HG03342 (cell line): ENCODE data around the gene PHTF1.
"Not testable (repeated sequence)": the region's sequence is repeated elsewhere in the genome, so short reads cannot be mapped to it uniquely, and the experiment has no call there.

ENCODE experiments used
- ATAC-seq: cut with Tn5 transposase; IDR thresholded peaks from one replicate; pipeline ENCODE4 v1.9.1; 2021; ENCODE audit warnings: mild to moderate bottlenecking, moderate library complexity; ENCODE audit not compliant: unreplicated experiment

The PHTF1 gene

DNA sequence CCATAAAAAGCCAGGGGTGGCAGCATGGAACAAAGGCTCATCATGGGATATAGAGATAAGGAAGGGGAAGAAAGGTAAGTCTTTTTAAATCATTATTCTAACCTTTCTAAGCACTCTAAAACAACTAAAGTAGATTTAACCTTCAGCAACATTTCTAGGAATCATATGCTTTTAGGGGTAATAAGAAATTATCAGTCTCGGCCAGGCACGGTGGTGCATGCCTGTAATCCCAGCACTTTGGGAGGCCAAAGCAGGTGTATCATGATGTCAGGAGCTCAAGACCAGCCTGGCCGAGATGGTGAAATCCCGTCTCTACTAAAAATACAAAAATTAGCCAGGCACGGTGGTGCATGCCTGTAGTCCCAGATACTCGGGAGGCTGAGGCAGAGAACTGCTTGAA is 20.3 kb upstream of the PHTF1 start:
- ATAC-seq: no peak

DNA sequence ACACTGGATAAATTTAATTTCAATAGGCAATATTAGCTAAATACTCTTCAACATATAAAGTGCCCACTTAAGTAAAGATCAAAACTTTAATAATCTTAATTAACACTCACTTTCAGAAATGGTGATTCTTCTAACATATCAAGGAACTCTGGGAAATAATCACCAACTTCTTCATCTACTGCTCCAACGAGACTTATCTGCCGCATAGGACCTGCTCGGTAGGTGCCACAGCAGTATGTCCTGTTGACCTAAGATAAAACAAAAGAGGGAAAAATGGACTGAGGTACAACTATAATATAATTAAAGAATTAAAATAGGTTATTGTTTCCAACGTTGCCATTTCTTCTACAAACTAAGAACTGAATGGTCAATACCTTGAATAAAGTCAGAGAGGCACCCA is 18.3 kb upstream of the PHTF1 start:
- ATAC-seq: no peak

DNA sequence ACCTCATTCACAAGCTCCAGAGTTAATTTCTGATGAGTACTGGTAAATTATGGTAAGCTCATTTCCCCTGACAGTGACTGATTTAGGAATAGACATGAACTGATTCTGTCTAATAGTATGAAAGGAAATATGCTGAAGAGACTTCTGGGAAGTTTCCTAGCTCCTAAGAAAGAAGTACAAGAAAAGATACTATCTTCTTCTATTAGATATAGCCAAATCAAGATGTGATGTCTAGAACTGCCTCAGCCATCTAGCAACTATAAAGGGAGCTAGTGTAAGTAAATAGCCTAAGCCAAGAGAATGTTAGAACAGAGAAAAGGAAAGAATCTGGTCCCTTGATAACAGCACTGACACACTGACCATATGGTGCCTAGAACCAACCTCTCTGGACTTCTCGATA is 10.7 kb upstream of the PHTF1 start:
- ATAC-seq: no peak

DNA sequence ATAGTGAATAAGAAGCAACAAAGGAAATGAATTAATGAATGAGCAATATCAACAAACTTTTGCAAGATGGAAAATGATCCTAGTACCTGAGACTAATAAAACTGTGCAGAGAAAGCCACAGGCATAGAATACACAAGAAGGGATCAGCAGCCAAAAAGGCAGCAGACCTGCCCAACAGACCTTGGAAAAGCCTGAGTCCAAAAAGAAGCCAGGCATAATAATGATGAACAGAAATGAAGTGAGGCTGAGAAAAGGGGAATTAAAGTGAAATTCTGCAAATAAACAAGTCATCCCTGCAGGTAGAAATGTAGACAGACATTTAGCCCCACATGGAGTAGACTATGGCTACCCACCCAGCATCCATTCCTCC is 10.3 kb upstream of the PHTF1 start:
- ATAC-seq: no peak

DNA sequence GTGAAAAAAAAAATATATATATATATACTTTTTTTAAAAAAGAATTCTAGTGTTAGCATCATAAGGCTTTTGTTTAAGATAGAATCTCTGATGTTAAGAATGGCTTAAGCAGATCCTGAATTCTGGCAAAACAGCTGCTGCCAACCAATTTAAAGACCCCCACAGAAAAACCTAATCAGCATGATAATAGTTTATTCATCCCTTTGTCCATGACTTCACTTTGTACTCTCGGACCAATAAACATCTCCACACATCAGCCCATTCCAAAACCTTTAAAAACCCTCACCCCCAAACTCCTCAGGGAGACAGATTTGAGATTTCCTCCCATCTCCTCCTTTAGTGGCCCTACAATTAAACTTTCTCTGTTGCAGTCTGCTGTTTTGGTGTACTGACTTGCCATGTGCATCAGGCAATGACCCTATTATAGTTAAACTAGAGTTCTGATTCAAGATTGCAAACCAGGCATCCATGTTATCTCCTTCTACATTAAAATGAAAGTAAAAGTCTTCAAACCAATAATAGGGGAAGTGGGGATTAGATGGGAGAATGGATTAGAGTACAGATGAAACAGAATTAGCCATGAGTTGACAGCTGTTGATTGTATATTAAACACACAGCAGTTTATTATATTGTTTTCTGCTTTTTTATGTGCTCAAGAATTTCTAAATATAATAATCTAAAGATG is 9.8 kb upstream of the PHTF1 start:
- ATAC-seq: no peak

DNA sequence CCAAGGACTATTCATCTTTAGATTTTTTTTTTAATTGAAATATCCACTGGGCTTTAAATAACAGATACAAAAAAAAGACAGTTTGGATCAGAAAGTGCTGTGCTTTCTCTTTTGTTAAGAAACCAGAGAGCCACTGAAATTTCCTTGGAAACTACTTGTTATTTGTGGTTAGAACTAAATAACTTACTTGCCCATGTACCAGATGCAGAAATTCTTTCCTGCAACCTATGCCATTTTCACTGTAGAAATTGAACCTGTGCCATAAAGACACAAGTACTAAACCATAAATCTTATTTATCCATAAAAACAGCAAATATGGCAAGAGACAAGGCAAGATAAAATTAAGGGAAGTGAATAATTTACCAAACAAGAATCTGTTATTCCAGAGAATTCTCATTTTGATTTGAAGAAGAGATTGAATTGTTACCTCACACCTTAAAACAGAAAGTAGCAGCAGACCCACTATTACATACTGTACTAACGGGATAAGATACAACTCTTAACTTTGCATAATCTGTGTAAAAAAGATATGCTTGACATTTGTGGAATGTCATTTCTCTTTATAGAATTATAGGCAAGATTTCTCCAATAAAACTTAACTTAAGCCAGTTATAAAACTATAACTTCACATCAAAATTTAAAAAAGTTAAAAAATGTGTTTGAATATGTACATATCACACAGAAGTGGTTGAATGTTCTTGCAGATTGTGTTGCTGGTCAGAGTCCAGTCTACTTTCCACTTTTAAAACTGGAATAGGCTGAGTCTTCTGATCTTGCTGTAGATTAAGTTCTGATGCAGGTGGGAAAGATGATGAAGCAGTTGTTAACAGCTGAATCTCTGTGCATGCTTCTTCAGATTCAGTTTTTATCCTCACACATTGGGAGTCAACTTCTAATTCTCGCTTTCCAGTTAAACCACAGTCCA is 6.3 kb upstream of the PHTF1 start:
- no peak for ATAC-seq

DNA sequence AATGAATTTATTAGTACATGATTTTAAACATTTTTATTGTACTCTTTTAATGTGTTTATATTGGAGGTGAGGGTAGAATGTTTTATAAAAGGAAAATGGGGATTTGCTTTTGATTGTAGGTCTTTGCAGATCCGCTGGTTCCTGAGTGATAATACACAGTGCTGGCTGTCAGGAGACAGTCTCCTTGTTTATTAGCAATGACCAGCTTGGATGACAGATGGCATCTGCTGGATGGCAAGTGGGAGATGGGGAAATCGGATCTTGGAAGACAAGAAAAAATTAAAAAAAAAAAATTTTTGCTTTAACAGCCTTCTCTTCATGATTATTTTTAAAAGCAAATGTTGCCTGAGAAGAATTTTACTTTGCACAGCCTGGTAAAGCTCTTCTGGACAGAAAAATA is 4.4 kb upstream of the PHTF1 start:
- no peak for ATAC-seq

DNA sequence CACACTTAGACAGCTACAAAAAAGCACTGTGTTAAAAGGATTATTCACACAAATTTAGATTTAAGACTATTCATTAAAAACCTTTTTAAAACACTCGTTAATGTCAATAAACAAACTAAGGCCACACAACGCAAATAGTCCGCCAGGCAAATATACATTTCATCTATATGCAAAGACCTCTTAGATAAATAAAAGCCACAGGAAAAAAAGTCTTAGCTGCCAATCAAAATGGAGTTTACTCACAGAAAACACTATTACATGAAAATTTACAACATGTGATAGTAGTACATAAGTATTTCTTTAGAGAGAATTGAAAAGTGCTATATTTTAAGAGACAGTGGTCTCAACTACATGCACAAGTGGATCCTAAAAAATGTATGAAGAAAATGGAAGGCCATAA is 2.7 kb upstream of the PHTF1 start:
- no peak for ATAC-seq

DNA sequence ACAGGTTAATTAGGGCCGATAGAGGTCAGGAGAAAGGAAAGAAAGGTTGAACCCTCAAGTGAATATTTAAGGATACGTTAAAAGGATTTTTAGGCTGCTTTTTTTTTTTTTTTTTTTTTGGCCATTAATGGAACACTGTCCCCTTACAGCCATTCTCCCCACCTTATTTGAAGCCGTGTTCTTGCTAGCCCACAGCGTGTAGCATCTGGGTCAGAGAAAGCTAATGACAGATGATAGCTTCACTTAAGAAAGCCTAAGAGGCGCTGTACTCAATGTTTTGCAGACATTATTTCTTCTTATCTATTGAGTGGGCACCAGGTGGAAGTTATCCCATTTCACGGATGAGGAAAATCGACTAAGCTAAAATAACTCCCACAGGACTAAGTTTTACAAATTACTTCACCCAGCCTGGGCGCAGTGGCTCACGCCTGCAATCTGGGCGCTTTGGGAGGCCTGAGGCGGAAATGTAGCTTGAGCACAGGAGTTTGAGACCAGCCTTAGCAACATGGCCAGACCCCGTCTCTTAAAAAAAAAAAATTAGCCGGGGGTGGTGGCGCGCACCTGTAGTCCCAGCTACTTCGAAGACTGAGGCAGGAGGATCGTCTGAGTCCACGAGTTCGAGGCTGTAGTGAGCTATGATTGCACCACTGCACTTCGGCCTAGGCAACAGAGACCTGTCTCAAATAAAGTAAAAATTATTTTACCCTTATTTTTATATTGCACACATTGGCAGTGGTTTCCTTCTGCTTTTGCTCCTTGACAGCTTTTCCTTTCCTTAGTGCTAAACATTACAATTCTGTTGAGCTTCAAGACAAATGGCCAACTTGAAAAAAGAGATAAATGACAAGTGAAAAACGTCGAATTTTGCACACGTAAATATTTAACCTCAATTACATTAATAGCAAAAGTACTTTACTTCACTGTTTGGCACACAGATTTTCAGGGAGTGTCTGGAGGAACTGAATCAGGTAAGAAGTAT is 1.1 kb upstream of the PHTF1 start:
- no peak for ATAC-seq

DNA sequence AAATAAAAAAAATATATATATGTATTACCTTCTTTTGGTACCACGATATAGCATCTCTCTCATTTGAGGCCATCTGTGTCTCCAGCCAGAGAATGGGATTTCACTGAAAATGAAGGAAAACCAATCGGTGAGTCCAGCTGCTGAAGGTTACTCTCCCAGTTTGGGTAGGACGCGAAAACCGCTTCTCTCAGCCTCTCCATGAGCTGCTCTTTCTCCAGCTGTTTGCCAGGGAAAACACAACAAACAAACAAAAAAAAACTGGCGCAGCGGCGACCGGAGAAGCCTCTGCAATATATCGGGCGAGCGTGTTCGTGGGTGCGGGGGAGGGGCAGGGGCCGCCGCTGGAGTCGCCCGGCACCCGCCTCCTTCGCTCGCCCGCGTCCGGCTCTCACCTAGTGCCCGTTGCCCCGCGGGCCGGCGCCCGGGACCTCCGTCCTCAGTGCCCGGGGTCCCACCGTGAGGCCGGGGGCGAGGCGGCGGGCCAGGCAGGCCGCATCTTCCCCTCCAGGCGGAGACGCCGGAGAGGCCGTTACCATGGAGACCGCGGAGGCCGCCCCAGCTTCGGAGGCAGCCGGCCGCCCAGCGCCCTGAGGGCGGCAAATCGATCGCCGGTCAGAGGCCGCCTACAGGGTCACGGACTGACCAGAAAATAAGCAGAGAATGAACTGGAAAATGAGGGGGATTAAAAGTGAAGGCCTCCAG is 504 bp downstream of the PHTF1 start:
- ATAC-seq: peak; percentile 61

DNA sequence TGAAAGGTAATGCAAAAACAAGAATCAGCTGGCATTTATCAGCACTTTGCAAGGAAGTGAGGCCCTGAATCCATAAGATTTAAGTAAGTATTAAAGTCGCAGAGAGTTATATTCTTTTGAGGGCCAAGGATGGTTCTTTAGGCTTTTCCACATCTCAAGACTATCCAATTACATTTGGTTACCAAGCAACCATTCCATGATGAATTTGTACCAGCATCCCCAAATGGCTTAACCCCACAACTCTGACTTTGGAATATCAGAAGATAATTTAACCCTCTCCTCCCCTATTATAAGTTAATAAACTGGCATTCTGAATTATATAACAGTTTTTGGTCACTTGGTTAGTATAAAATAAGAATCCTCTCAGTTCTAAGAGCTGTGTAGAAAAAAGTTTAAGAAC is 2.8 kb downstream of the PHTF1 start:
- no peak for ATAC-seq

DNA sequence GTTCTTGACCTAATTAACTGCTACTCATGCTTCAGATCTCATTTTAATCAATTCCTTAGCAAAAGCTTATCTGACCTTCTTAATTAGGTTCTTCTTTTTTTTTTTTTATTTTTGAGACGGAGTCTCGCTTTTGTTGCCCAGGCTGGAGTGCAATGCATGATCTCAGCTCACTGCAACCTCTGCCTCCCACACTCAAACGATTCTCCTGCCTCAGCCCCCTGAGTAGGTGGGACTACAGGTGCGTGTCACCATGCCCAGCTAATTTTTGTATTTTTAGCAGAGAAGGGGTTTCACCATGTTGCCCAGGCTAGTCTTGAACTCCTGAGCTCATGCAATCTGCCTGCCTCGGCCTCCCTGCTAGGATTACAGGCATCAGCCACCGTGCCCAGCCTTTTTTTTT is 6.0 kb downstream of the PHTF1 start:
- ATAC-seq: not testable (repeated sequence)

DNA sequence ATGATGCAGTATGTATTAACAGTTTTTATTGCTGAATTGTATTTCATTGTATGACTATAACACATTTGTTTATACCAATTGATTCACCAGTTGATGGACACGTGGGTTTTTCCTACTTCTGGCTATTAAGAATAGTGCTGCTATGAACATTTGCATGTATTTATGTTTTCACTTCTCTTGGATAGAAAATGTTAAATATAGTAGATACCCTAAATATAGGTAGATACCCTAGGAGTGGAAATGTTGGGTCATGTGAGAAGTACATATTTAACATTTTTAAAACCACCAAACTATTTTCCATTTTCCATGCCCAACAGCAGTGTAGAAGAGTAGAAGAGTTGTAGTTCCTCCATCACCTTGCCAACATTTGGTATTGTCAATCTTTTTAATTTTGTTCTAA is 7.8 kb downstream of the PHTF1 start:
- ATAC-seq: no peak

DNA sequence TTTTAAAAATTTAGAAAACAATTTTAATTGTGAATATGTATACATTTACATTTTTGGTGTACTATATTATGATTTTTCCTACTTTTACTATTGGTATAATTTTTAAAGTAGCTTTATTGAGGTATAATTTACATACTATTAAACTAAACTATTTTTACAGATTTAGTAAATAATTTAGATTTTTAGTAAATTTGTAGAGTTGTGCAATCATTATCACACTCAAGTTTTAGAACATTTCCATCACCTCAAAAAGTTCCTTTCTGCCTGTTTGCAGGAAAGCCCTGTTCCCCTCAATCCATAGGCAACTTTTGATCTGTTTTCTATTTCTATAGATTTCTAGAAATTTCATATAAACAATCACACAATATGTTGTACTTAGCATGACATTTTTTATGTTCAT is 8.2 kb downstream of the PHTF1 start:
- ATAC-seq: no peak

DNA sequence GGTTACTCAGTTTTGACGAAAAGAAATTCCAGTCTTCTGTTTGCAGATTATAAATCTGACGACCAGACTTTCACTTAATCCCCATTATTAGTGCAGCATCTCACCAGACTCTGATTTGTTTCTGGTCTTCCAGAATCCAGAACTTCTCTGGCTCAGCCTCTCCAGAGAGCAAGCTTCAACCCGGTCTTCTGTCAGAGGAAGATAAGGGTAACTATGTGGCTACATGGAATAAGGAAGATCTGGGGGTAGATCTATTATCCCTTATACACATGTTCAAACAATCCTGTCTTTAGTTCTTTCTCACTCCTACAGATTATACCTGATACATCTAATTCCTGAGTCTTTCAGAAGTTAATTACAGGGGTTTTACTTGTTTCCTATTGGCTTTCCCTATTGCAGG is 9.9 kb downstream of the PHTF1 start:
- ATAC-seq: no peak

DNA sequence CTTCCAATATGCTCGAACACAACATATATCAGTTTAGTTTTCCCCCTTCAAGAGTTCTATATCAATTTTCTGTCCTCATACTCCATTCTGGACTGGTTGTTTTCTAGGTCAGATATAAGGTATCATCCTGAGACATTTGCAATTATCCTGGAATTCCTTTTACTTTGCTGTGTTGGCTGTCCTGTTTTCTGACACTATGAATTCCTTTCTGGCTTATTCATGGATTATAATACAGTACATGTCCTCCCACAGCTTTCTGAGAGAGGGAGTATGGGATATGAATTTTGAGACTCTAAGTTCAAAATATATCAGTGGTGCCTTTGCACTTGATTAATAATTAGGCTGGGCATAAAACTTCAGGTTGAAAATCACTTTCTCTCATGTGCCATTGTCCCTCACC is 11.9 kb downstream of the PHTF1 start:
- ATAC-seq: no peak

DNA sequence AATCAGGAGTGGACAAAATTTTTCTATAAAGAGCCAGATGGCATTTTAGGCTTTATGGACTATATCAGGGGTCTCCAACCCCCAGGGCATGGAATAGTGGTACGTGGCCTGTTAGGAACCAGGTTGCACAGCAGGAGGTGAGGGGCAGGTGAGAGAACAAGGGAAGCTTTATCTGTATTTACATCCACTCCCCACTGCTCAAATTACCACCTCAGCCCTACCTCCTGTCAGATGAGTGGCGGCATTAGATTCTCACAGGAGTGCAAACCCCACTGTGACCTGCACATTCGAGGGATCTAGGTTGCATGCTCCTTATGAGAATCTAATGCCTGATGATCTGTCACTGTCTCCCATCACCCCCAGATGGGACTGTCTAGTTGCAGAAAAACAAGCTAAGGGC is 13.9 kb downstream of the PHTF1 start:
- no peak for ATAC-seq

DNA sequence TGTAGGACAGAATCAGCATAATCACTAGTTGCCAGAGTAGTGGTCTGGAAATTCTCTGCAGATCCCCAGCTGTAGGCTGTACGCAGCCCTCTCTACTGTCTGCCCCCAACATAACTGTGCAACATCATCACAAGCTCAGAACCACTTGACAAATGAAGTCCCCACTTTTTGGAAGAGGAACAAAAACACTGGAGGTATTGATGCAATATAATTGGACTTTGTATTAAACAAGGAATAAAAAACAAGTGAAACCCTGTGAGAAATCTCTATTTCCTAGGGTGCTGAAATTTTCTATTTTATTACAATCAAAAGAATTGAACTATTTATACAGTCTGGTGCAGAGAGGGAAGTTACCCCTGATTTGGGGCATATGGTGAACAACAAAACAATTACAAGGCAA is 15.2 kb downstream of the PHTF1 start:
- no peak for ATAC-seq

DNA sequence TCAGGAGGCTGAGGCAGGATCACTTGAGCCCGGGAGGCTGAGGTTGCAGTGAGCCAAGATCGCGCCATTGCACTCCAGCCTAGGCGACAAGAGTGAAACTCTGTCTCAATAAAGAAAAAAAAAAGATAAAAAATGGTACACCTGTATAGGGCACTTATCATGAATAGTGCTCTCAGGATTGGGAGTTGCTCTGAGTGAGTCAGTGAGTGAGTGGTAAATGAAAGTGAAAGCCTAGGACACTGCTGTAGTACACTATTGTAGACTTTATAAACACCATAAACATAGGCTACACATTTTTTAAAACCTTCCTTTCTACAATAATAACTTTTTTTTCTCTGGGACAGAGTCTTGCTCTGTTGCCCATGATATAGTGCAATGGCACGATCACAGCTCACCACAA is 16.8 kb downstream of the PHTF1 start:
- no peak for ATAC-seq

DNA sequence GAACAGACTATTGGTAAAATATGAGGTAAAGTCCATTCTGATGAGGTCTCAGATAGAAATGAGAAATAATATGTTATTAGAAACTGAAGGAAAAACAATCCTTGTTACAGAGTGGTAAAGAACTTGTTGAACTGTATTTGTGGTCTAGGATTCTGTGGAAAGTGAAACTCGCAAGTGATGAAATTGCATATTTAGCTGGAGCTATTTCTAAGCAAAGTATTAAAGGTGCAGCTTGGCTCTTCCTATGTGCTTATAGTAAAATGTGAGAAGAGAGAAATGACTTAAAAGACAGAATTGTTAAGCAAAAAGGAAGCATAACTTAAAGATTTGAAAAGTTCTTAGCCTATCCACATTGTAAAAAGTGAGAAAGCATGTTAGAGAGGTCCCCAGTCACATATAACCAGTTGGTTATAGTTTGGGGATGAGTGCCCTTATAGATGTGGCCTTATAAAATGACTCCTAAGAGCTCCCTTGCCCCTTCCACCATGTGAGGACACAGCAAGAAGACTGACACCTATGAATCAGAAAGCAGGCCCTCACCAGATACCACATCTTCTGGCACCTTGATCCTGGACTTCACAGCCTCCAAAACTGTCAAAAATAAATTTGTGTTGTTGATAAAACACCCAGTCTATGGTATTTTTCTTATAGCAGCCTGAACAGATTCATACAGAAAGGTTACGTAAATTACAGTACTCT is 24.8 kb downstream of the PHTF1 start:
- no peak for ATAC-seq
